OCI-LY3 (cell line): ENCODE data around the gene PICALM.

ENCODE experiments used
- CTCF ChIP-seq: fragments of 200-600, 300-600 bp; sonication (generic); IDR thresholded peaks from 2 replicates; pipeline ENCODE4 v1.5.1; 2014; ENCODE audit warnings: antibody characterized with exemption, low read length, low read depth
- EZH2phosphoT487 ChIP-seq: fragments of 200-600 bp; shearing (Covaris generic); IDR thresholded peaks from 2 replicates; pipeline ENCODE4 v1.6.1; 2018; ENCODE audit warnings: antibody characterized with exemption, mixed run types, low read depth

GRCh38 chr11:86081455-86081854 is 12.6 kb upstream of the PICALM start:
- TF ChIP-seq CTCF, result no peak
- no peak for TF ChIP-seq EZH2phosphoT487
